Stimulated activated CD4-positive, alpha-beta T cell treated with anti-CD3 and anti-CD28 coated beads, Interleukin-2, amount 100 ng/mL, for 4 hours (primary cell): ENCODE data around the gene DLGAP4.

Experiments
- DNase-seq: peaks from one replicate; pipeline ENCODE4 v3.0.0-alpha.2; 2020; ENCODE audit warnings: low read depth

The DLGAP4 gene

GRCh38 chr20:36331209-36331608, 25.1 kb downstream of the DLGAP4 start:
- DNase-seq: no peak

- no peak for DNase-seq
Measured at GRCh38 chr20:36333841-36334240, 27.7 kb downstream of the DLGAP4 start.

GRCh38 chr20:36334281-36335205, 28.4 kb downstream of the DLGAP4 start:
- no peak for DNase-seq

- DNase-seq: no peak
Measured at GRCh38 chr20:36335206-36335870, 29.2 kb downstream of the DLGAP4 start.

GRCh38 chr20:36336204-36336603, 30.1 kb downstream of the DLGAP4 start:
- DNase-seq: no peak

- no peak for DNase-seq
Measured at GRCh38 chr20:36336954-36337704, 31.0 kb downstream of the DLGAP4 start.

- DNase-seq: no peak
Measured at GRCh38 chr20:36337886-36338285, 31.7 kb downstream of the DLGAP4 start.

GRCh38 chr20:36339646-36340592, 33.8 kb downstream of the DLGAP4 start:
- peak; percentile 1 for DNase-seq

GRCh38 chr20:36340593-36340990, 34.5 kb downstream of the DLGAP4 start:
- DNase-seq: no peak

GRCh38 chr20:36341331-36342020, 35.3 kb downstream of the DLGAP4 start:
- DNase-seq: no peak

GRCh38 chr20:36342331-36343120, 36.4 kb downstream of the DLGAP4 start:
- no peak for DNase-seq

- no peak for DNase-seq
Measured at GRCh38 chr20:36343641-36344040, 37.5 kb downstream of the DLGAP4 start.

- DNase-seq: no peak
Measured at GRCh38 chr20:36344517-36345132, 38.5 kb downstream of the DLGAP4 start.

GRCh38 chr20:36346256-36346655, 40.1 kb downstream of the DLGAP4 start:
- DNase-seq: no peak

GRCh38 chr20:36349384-36350170, 43.4 kb downstream of the DLGAP4 start:
- DNase-seq: no peak

GRCh38 chr20:36350439-36350838, 44.3 kb downstream of the DLGAP4 start:
- no peak for DNase-seq

GRCh38 chr20:36351937-36352336, 45.8 kb downstream of the DLGAP4 start:
- no peak for DNase-seq

GRCh38 chr20:36352843-36353553, 46.9 kb downstream of the DLGAP4 start:
- DNase-seq: no peak
